Activated B cell treated with CpG ODN at 0.5 μM for 24 hours (primary cell): ENCODE data around the gene ZP1. TPM values are rescaled to one million over a fixed set of nuclear protein-coding genes. Genes with fewer than 3 reads are reported as not detected.
A peak's percentile ranks its signal among the peaks of the same experiment; 100 is the strongest.

Experiments
- ATAC-seq: fragments of 200-7000 bp; cut with Tn5 transposase; one replicate; pipeline ENCODE4 v1.10.0; 2021; ENCODE audit warnings: low read depth, mild to moderate bottlenecking, moderate library complexity
- CTCF ChIA-PET: fragments of 350-600 bp; sonication (Branson Sonifier 250); formaldehyde crosslinking; loops from one replicate; lab custom pipeline; 2021; ENCODE audit warnings: antibody characterized with exemption; lab: Charles Lee
- POLR2A ChIA-PET: fragments of 350-600 bp; sonication (Branson Sonifier 250); formaldehyde crosslinking; loops from one replicate; lab custom pipeline; 2021; ENCODE audit warnings: antibody characterized with exemption; lab: Charles Lee
- DNase-seq: peaks from one replicate; pipeline ENCODE4 v3.0.0; 2022
- H3K27ac Mint-ChIP-seq: one replicate; pipeline ENCODE4 v1.8.0; 2020; ENCODE audit warnings: mixed read lengths
- H3K27me3 Mint-ChIP-seq: one replicate; pipeline ENCODE4 v1.8.0; 2021; ENCODE audit warnings: mixed read lengths
- H3K36me3 Mint-ChIP-seq: one replicate; pipeline ENCODE4 v1.8.0; 2021; ENCODE audit warnings: low read depth, mixed read lengths
- H3K4me1 Mint-ChIP-seq: one replicate; pipeline ENCODE4 v1.8.0; 2021; ENCODE audit warnings: mixed read lengths
- H3K4me3 Mint-ChIP-seq: one replicate; pipeline ENCODE4 v1.8.0; 2020; ENCODE audit warnings: mild to moderate bottlenecking, mixed read lengths
- H3K9me3 Mint-ChIP-seq: one replicate; pipeline ENCODE4 v1.8.0; 2020; ENCODE audit warnings: mixed read lengths
- CTCF ChIP-seq: fragments of 200-600 bp; IDR thresholded peaks from one replicate; pipeline ENCODE4 v1.8.0; 2022; ENCODE audit warnings: antibody characterized with exemption, mild to moderate bottlenecking
- intact Hi-C: fragments of 100-400 bp; cut with micrococcal nuclease; formaldehyde crosslinking; loops from one replicate; pipeline ENCODE4 v1.15.1; 2024
- total RNA-seq: library from RNA; stranded (reverse); gene quantifications from 2 replicates; pipeline ENCODE4 v1.2.3, GENCODE V29; 2022

ZP1 gene
- total RNA-seq, 1 donor from 2014 or later = not detected

- Mint-ChIP-seq H3K9me3 (no peaks in the 10 kb centered on the region), H3K4me3 (peak overlapping the region; percentile 60), H3K36me3 (peaks cover 67% of the 10 kb centered on the region), H3K4me1 (peaks cover 61% of the 10 kb centered on the region), H3K27ac (peak overlapping the region; percentile 82), H3K27me3 (no peaks in the 10 kb centered on the region)
- intact Hi-C loops = loop anchor here (1.0 to 5.0 kb wide), 2 partner anchors 13 to 103 kb away; no protein-coding TSS in a partner anchor
- TF ChIP-seq CTCF = no peak
- ChIA-PET POLR2A (interaction anchor here (0.7 to 9.3 kb wide), 7 partner anchors 13 to 139 kb away, joined by 3 to 191 read pairs (median 3); partner anchors contain the start of genes CD6 and SLC15A3), CTCF (interaction anchor here (1.5 kb wide), 1 partner anchor 51 kb away, joined by 6 read pairs; no protein-coding TSS in a partner anchor)
- DNase-seq = no peak
- ATAC-seq = no peak
Measured at GRCh38 chr11:60918939-60919265, 51.6 kb downstream of the ZP1 start.

- ChIA-PET CTCF (interaction anchor here (1.5 kb wide), 1 partner anchor 50 kb away, joined by 6 read pairs; no protein-coding TSS in a partner anchor), POLR2A (interaction anchor here (0.6 to 9.3 kb wide), 8 partner anchors 13 to 1832 kb away, joined by 3 to 191 read pairs (median 4); partner anchors contain the start of genes CD6 and SLC15A3)
- DNase-seq = no peak
- intact Hi-C loops = loop anchor here (1.0 to 5.0 kb wide), 2 partner anchors 13 to 103 kb away; no protein-coding TSS in a partner anchor
- peaks cover 62% of the 10 kb centered on the region for H3K4me1 Mint-ChIP-seq
- TF ChIP-seq CTCF = no peak
- no peaks in the 10 kb centered on the region for H3K27me3 Mint-ChIP-seq
- peaks cover 65% of the 10 kb centered on the region for H3K36me3 Mint-ChIP-seq
- H3K4me3 Mint-ChIP-seq = peak overlapping the region; percentile 60
- no peaks in the 10 kb centered on the region for H3K9me3 Mint-ChIP-seq
- peak; percentile 16 for ATAC-seq
- peak overlapping the region; percentile 82 for H3K27ac Mint-ChIP-seq
Measured at GRCh38 chr11:60919320-60919719, 52.0 kb downstream of the ZP1 start.

- H3K27me3 Mint-ChIP-seq = peaks cover under 1% of the 10 kb centered on the region
- DNase-seq (no peak), ATAC-seq (no peak)
- H3K4me3 Mint-ChIP-seq = peak overlapping the region; percentile 60
- peaks cover 62% of the 10 kb centered on the region for H3K4me1 Mint-ChIP-seq
- H3K36me3 Mint-ChIP-seq = peaks cover 62% of the 10 kb centered on the region
- TF ChIP-seq CTCF = no peak
- ChIA-PET CTCF (interaction anchor here (1.5 kb wide), 1 partner anchor 50 kb away, joined by 6 read pairs; no protein-coding TSS in a partner anchor), POLR2A (interaction anchor here (0.6 to 9.3 kb wide), 5 partner anchors 12 to 1832 kb away, joined by 3 to 191 read pairs (median 5); partner anchors contain the start of gene SLC15A3)
- intact Hi-C loops = loop anchor here (1.0 to 5.0 kb wide), 2 partner anchors 12 to 102 kb away; no protein-coding TSS in a partner anchor
- H3K27ac Mint-ChIP-seq = peak overlapping the region; percentile 82
- H3K9me3 Mint-ChIP-seq = no peaks in the 10 kb centered on the region
Measured at GRCh38 chr11:60919956-60920355, 52.6 kb downstream of the ZP1 start.

- Mint-ChIP-seq H3K9me3 (no peaks in the 10 kb centered on the region), H3K27ac (no peak overlapping the region), H3K4me3 (no peak overlapping the region), H3K27me3 (peaks cover 4% of the 10 kb centered on the region), H3K36me3 (peaks cover 53% of the 10 kb centered on the region), H3K4me1 (peaks cover 62% of the 10 kb centered on the region)
- ChIA-PET POLR2A (interaction anchor here (3.8 kb wide), 1 partner anchor 11 kb away, joined by 20 read pairs; no protein-coding TSS in a partner anchor), CTCF (no interaction called here)
- no peak for TF ChIP-seq CTCF
- intact Hi-C loops = no loop called here
- DNase-seq (no peak), ATAC-seq (no peak)
Measured at GRCh38 chr11:60921259-60921658, 53.9 kb downstream of the ZP1 start.

- Mint-ChIP-seq H3K9me3 (no peaks in the 10 kb centered on the region), H3K4me1 (peaks cover 57% of the 10 kb centered on the region), H3K36me3 (peaks cover 49% of the 10 kb centered on the region), H3K4me3 (no peak overlapping the region), H3K27ac (no peak overlapping the region), H3K27me3 (peaks cover 4% of the 10 kb centered on the region)
- ATAC-seq (no peak), DNase-seq (no peak)
- no peak for TF ChIP-seq CTCF
- CTCF ChIA-PET = interaction anchor here (1.5 kb wide), 1 partner anchor 49 kb away, joined by 3 read pairs; no protein-coding TSS in a partner anchor
- intact Hi-C loops = no loop called here
- POLR2A ChIA-PET = interaction anchor here (2.6 to 3.8 kb wide), 2 partner anchors 8 to 10 kb away, joined by 13 to 20 read pairs; partner anchors contain the start of gene TMEM109
Measured at GRCh38 chr11:60921777-60922335, 54.5 kb downstream of the ZP1 start.
